ENCODE data around the gene CAGE1. TPM values are rescaled to one million over a fixed set of nuclear protein-coding genes. Genes with fewer than 3 reads are reported as not detected.

Gene CAGE1
- total and polyA plus RNA-seq, 5 donors from 2014 or later: 0.08 to 0.57 TPM; not detected in 3

DNA sequence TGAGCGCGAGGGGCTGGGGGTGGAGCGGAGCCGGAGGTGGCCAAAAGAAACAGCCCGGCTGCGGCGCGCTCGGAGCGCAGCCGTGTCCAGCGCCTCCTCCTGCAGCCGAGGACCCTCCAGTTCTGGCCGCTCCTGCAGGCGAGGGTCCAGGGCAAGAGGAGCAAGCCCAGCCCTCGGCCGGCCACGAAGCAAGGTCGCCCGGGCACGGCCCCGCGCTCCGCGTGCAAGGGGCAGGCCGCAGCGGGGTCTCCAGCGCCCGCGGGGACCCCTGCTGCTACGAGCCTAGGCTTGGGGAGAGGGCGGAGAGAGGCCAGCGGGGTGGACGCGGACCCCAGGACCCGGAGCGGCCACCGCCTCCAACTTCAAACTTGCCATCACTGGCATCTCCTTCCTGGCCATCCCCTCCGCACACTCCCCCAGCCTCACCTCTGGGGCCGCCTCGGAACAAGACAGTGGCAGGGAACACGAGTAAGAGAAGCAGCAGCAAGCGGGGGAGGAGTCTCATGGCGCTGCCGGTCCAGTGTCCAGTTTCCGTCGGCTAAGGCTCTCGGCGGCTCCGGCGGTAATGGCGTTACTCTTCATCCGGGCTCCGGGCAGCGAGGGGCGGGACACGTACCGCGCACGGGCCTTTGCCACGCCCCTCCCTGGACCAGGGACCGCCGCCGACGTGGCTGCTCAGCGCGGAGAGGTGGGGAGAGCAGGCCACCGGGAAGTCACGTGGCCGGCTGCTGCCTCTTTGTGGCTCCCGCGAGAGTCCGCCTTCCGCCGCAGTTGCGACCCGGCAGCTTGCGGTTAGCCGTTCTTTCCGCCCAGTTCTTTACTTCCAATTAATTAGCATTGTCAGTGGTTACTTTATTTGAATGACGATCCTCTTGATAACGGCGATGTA lies 76.7 kb downstream of the CAGE1 start, which contains the start of gene SSR1:
Gene SSR1 (minus strand): TSS at position 584 of the 889 bp plus-strand sequence. CDS start 79 bp downstream, at position 505.
- peaks cover 22 to 62% (median 41%) of the 10 kb centered on the region in 4 donors for H3K4me1 Mint-ChIP-seq
- peak; percentile 96 to 97 for ATAC-seq (ENCODE audit: low read depth in 2 of 2)
- H3K4me3 ChIP-seq (ENCODE audit: low read depth, low read length): peak within 1 kb of the TSS; percentile 92
- H3K9me3 Mint-ChIP-seq: no peaks in the 10 kb centered on the region
- H3K27ac Mint-ChIP-seq: peak within 1 kb of the TSS; percentile 91 to 94 (median 92)
- no peaks in the 10 kb centered on the region for H3K27me3 ChIP-seq (ENCODE audit: control insufficient read depth, insufficient read depth, low read length)
- DNase-seq: peak; percentile 86 to 98 (median 89)
- no peaks in the 10 kb centered on the region for H3K27me3 Mint-ChIP-seq
- peak within 1 kb of the TSS; percentile 91 to 99 (median 98) for H3K4me3 Mint-ChIP-seq
- no peaks in the 10 kb centered on the region for H3K9me3 ChIP-seq (ENCODE audit: control insufficient read depth in 2 of 2, low read length in 2 of 2)
- peaks cover 18% of the 10 kb centered on the region for H3K36me3 Mint-ChIP-seq
- H3K27ac ChIP-seq (ENCODE audit: insufficient read depth, low read length, poor library complexity, severe bottlenecking): peak within 1 kb of the TSS; percentile 76
- peaks cover 22% of the 10 kb centered on the region for H3K36me3 ChIP-seq (ENCODE audit: control insufficient read depth, insufficient read depth, low read length)
- H3K4me1 ChIP-seq (ENCODE audit: control insufficient read depth, insufficient read depth, low read length, poor library complexity, severe bottlenecking): peaks cover 46% of the 10 kb centered on the region

GRCh38 chr6:7311917-7312615 lies 77.5 kb downstream of the CAGE1 start:
- Mint-ChIP-seq H3K36me3 (peaks cover 21% of the 10 kb centered on the region), H3K27me3 (no peaks in the 10 kb centered on the region), H3K4me3 (peak overlapping the region; percentile 91 to 99 (median 98)), H3K4me1 (peaks cover 25 to 67% (median 46%) of the 10 kb centered on the region in 4 donors), H3K27ac (peak overlapping the region; percentile 89 to 94 (median 91)), H3K9me3 (no peaks in the 10 kb centered on the region)
- Histone ChIP-seq H3K27me3 (ENCODE audit: control insufficient read depth, insufficient read depth, low read length) (no peaks in the 10 kb centered on the region), H3K4me3 (ENCODE audit: low read depth, low read length) (peak overlapping the region; percentile 92), H3K27ac (ENCODE audit: insufficient read depth, low read length, poor library complexity, severe bottlenecking) (peak overlapping the region; percentile 76), H3K4me1 (ENCODE audit: control insufficient read depth, insufficient read depth, low read length, poor library complexity, severe bottlenecking) (peaks cover 46% of the 10 kb centered on the region), H3K36me3 (ENCODE audit: control insufficient read depth, insufficient read depth, low read length) (peaks cover 30% of the 10 kb centered on the region), H3K9me3 (ENCODE audit: control insufficient read depth in 2 of 2, low read length in 2 of 2) (no peaks in the 10 kb centered on the region)
- DNase-seq (peak in 2 of 3 donors; percentile 13 to 36), ATAC-seq (ENCODE audit: low read depth in 2 of 2) (no peak)

DNA sequence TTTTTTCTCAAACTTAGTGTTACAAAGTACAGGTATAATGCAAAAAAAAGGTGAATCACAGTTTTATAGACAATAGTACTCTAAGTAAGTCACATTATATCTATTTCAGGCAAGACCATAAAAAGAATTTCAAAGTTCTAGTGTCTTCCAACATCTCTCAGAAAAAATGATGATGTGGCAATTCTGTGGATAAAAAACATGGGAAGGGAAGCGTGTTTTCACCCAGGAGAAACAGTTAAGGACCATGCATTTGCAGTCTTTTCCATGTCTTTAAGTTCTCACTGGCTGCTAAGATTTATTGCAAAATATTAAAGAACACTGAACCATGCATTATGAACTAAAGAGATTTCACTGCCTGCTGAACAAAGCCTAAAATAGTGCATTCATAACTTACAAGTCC lies 78.4 kb downstream of the CAGE1 start:
- Mint-ChIP-seq H3K27ac (peak overlapping the region in 2 of 3 donors; percentile 56 to 82), H3K36me3 (peaks cover 21% of the 10 kb centered on the region), H3K4me3 (peak overlapping the region; percentile 69 to 99 (median 82)), H3K4me1 (peaks cover 25 to 69% (median 46%) of the 10 kb centered on the region in 4 donors), H3K27me3 (no peaks in the 10 kb centered on the region), H3K9me3 (no peaks in the 10 kb centered on the region)
- Histone ChIP-seq H3K4me3 (ENCODE audit: low read depth, low read length) (peak overlapping the region; percentile 92), H3K27me3 (ENCODE audit: control insufficient read depth, insufficient read depth, low read length) (no peaks in the 10 kb centered on the region), H3K36me3 (ENCODE audit: control insufficient read depth, insufficient read depth, low read length) (peaks cover 33% of the 10 kb centered on the region), H3K4me1 (ENCODE audit: control insufficient read depth, insufficient read depth, low read length, poor library complexity, severe bottlenecking) (peaks cover 46% of the 10 kb centered on the region), H3K9me3 (ENCODE audit: control insufficient read depth in 2 of 2, low read length in 2 of 2) (no peaks in the 10 kb centered on the region), H3K27ac (ENCODE audit: insufficient read depth, low read length, poor library complexity, severe bottlenecking) (no peak overlapping the region)
- no peak for ATAC-seq (ENCODE audit: low read depth in 2 of 2)
- DNase-seq: no peak

DNA sequence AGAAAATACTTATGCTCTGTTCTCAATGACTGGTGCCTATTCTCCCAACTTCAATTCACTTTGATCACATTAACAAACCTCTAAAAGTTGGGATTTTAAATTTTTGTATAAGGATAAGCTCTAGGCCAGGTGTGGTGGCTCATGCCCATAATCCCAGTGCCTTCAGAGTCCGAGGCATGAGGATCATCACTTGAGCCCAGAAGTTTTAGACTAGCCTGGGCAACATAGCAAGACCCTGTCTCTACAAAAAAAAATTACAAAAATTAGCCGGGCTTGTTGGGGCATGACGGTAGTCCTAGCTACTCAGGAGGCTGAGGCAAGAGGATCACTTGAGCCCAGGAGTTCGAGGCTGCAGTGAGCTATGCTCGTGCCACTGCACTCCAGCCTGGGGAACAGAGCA lies 80.5 kb downstream of the CAGE1 start:
- DNase-seq (no peak), ATAC-seq (ENCODE audit: low read depth in 2 of 2) (no peak)
- Mint-ChIP-seq H3K27ac (peak overlapping the region in 1 of 3 donors; percentile 83), H3K9me3 (peaks cover 0 to 1% (median 0%) of the 10 kb centered on the region in 7 donors), H3K4me3 (peak overlapping the region; percentile 5 to 62 (median 42)), H3K36me3 (peaks cover 37% of the 10 kb centered on the region), H3K4me1 (peaks cover 36 to 76% (median 59%) of the 10 kb centered on the region in 4 donors), H3K27me3 (no peaks in the 10 kb centered on the region)
- Histone ChIP-seq H3K4me1 (ENCODE audit: control insufficient read depth, insufficient read depth, low read length, poor library complexity, severe bottlenecking) (peaks cover 46% of the 10 kb centered on the region), H3K27ac (ENCODE audit: insufficient read depth, low read length, poor library complexity, severe bottlenecking) (no peak overlapping the region), H3K9me3 (ENCODE audit: control insufficient read depth in 2 of 2, low read length in 2 of 2) (no peaks in the 10 kb centered on the region), H3K27me3 (ENCODE audit: control insufficient read depth, insufficient read depth, low read length) (no peaks in the 10 kb centered on the region), H3K4me3 (ENCODE audit: low read depth, low read length) (peak overlapping the region; percentile 29), H3K36me3 (ENCODE audit: control insufficient read depth, insufficient read depth, low read length) (peaks cover 53% of the 10 kb centered on the region)

DNA sequence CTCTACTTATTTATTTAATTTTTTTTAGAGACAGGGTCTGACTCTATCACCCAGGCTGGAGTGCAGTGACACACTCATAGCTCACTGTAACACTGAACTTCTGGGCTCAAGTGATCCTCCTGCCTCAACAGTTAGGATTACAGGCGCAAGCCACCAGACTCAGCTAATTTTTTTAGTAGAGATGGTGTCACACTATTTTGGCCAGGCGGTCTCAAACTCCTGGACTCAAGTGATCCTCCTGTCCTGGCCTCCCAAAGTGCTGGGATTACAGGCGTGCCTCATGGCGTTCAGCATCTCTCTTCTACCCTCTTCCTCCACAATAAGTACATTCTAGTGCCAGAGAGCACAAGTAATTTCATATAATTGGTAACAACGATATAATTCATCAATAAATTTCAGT lies 82.0 kb downstream of the CAGE1 start:
- no peak overlapping the region for H3K4me3 ChIP-seq (ENCODE audit: low read depth, low read length)
- no peaks in the 10 kb centered on the region for H3K27me3 ChIP-seq (ENCODE audit: control insufficient read depth, insufficient read depth, low read length)
- no peak overlapping the region for H3K27ac Mint-ChIP-seq
- DNase-seq (no peak), ATAC-seq (ENCODE audit: low read depth in 2 of 2) (no peak)
- H3K27me3 Mint-ChIP-seq: no peaks in the 10 kb centered on the region
- peaks cover 67% of the 10 kb centered on the region for H3K36me3 ChIP-seq (ENCODE audit: control insufficient read depth, insufficient read depth, low read length)
- H3K4me1 ChIP-seq (ENCODE audit: control insufficient read depth, insufficient read depth, low read length, poor library complexity, severe bottlenecking): peaks cover 40% of the 10 kb centered on the region
- H3K4me1 Mint-ChIP-seq: peaks cover 31 to 65% (median 53%) of the 10 kb centered on the region in 4 donors
- H3K9me3 ChIP-seq (ENCODE audit: control insufficient read depth in 2 of 2, low read length in 2 of 2): no peaks in the 10 kb centered on the region
- no peak overlapping the region for H3K27ac ChIP-seq (ENCODE audit: insufficient read depth, low read length, poor library complexity, severe bottlenecking)
- peaks cover 0 to 1% (median 0%) of the 10 kb centered on the region in 7 donors for H3K9me3 Mint-ChIP-seq
- H3K36me3 Mint-ChIP-seq: peaks cover 41% of the 10 kb centered on the region
- H3K4me3 Mint-ChIP-seq: peak overlapping the region in 1 of 4 donors; percentile 15

GRCh38 chr6:7304821-7305220 lies 84.7 kb downstream of the CAGE1 start:
- peaks cover 16% of the 10 kb centered on the region for H3K4me1 ChIP-seq (ENCODE audit: control insufficient read depth, insufficient read depth, low read length, poor library complexity, severe bottlenecking)
- H3K9me3 ChIP-seq (ENCODE audit: control insufficient read depth in 2 of 2, low read length in 2 of 2): no peaks in the 10 kb centered on the region
- H3K36me3 ChIP-seq (ENCODE audit: control insufficient read depth, insufficient read depth, low read length): peaks cover 90% of the 10 kb centered on the region
- H3K4me3 ChIP-seq (ENCODE audit: low read depth, low read length): no peak overlapping the region
- Mint-ChIP-seq H3K36me3 (peaks cover 59% of the 10 kb centered on the region), H3K9me3 (peaks cover 0 to 1% (median 0%) of the 10 kb centered on the region in 7 donors), H3K27ac (peak overlapping the region in 1 of 3 donors; percentile 12), H3K27me3 (no peaks in the 10 kb centered on the region), H3K4me1 (peaks cover 27 to 59% (median 46%) of the 10 kb centered on the region in 4 donors), H3K4me3 (peak overlapping the region in 1 of 4 donors; percentile 47)
- DNase-seq (no peak), ATAC-seq (ENCODE audit: low read depth in 2 of 2) (no peak)
- H3K27me3 ChIP-seq (ENCODE audit: control insufficient read depth, insufficient read depth, low read length): no peaks in the 10 kb centered on the region
- no peak overlapping the region for H3K27ac ChIP-seq (ENCODE audit: insufficient read depth, low read length, poor library complexity, severe bottlenecking)

- no peak for ATAC-seq (ENCODE audit: low read depth in 2 of 2)
- Histone ChIP-seq H3K4me3 (ENCODE audit: low read depth, low read length) (no peak overlapping the region), H3K36me3 (ENCODE audit: control insufficient read depth, insufficient read depth, low read length) (peaks cover 91% of the 10 kb centered on the region), H3K9me3 (ENCODE audit: control insufficient read depth in 2 of 2, low read length in 2 of 2) (no peaks in the 10 kb centered on the region), H3K4me1 (ENCODE audit: control insufficient read depth, insufficient read depth, low read length, poor library complexity, severe bottlenecking) (no peaks in the 10 kb centered on the region), H3K27ac (ENCODE audit: insufficient read depth, low read length, poor library complexity, severe bottlenecking) (no peak overlapping the region), H3K27me3 (ENCODE audit: control insufficient read depth, insufficient read depth, low read length) (no peaks in the 10 kb centered on the region)
- H3K36me3 Mint-ChIP-seq: peaks cover 54% of the 10 kb centered on the region
- H3K4me3 Mint-ChIP-seq: no peak overlapping the region
- H3K27ac Mint-ChIP-seq: peak overlapping the region in 2 of 3 donors; percentile 22 to 36
- no peaks in the 10 kb centered on the region for H3K27me3 Mint-ChIP-seq
- peaks cover 0 to 1% (median 0%) of the 10 kb centered on the region in 7 donors for H3K9me3 Mint-ChIP-seq
- peaks cover 30 to 40% (median 35%) of the 10 kb centered on the region in 4 donors for H3K4me1 Mint-ChIP-seq
- no peak for DNase-seq
Measured at GRCh38 chr6:7301702-7302101, 87.8 kb downstream of the CAGE1 start.

All from CD4-positive, CD25-positive, alpha-beta regulatory T cell (primary cell).